Colonic mucosa (tissue), 4 donors: ENCODE data around the gene SLCO6A1. TPM values are rescaled to one million over a fixed set of nuclear protein-coding genes. Genes with fewer than 3 reads are reported as not detected.

Experiments
- DNase-seq: peaks from one replicate; pipeline ENCODE4 v3.0.0-alpha.2; 2020
- H3K27ac ChIP-seq: fragments of 200-600 bp; one replicate; pipeline ENCODE4 v1.8.0; 2021
- H3K27me3 ChIP-seq: fragments of 200-600 bp; one replicate; pipeline ENCODE4 v1.8.0; 2021
- H3K36me3 ChIP-seq: fragments of 200-600 bp; one replicate; pipeline ENCODE4 v1.8.0; 2021
- H3K4me1 ChIP-seq: fragments of 200-600 bp; one replicate; pipeline ENCODE4 v1.8.0; 2021; ENCODE audit warnings: mild to moderate bottlenecking
- H3K4me3 ChIP-seq: fragments of 200-600 bp; one replicate; pipeline ENCODE4 v1.8.0; 2021
- H3K9ac ChIP-seq, 2 donors: one replicate each; pipeline ENCODE4 v1.7.0; 2013; ENCODE audit warnings: control low read depth in 2 of 2, low read depth in 2 of 2, low read length in 2 of 2
- H3K9me3 ChIP-seq: fragments of 200-600 bp; one replicate; pipeline ENCODE4 v1.8.0; 2021
- CTCF ChIP-seq: fragments of 200-600 bp; IDR thresholded peaks from one replicate; pipeline ENCODE4 v1.8.0; 2022; ENCODE audit warnings: antibody characterized with exemption, mild to moderate bottlenecking
- intact Hi-C: fragments of 100-400 bp; cut with DNase I; formaldehyde crosslinking; loops from one replicate; pipeline ENCODE4 v1.14.1; 2022
- total RNA-seq, 2 donors: library from RNA; stranded (reverse); fragmentation: NEBNext Ultra II Directional in 1 of 2; extraction: Animal tissue kit (Norgen Biotek cat#: 25700) in 1 of 2; gene quantifications; one replicate each; pipeline ENCODE4 v1.2.1, GENCODE V29; 2021
- donor health status: healthy.
- donor health status: DM: no; HTN: no; CAD: no.
- donor health status: DM: no; HTN: no; CAD: no.

The SLCO6A1 gene
- total RNA-seq, 2 donors from 2014 or later: not detected

DNA sequence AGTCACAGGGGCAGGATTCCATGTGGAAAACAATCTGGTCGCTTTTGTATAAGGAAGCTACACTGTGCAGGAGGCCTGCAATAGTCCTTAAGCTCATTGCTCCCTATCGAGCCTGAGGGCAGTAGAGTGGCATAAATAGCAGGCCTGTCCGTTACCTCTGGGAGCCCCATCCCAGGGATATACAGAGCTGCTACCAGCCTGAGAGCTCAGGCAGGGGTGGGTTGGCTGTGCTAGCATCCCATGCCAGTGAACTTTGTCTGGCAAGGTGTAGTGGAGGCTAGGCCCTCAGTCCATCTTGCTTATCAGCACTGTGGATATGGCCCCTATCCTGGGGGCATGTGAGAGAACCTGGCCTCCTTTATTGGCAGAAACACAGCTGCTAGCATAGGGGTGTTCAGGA is 47.7 kb downstream of the SLCO6A1 start:
- intact Hi-C loops: no loop called here
- TF ChIP-seq CTCF: no peak
- no peak for DNase-seq
- Histone ChIP-seq H3K27me3 (no peaks in the 10 kb centered on the region), H3K27ac (no peak overlapping the region), H3K9me3 (no peaks in the 10 kb centered on the region), H3K9ac (no peak overlapping the region), H3K4me1 (no peaks in the 10 kb centered on the region), H3K4me3 (no peak overlapping the region), H3K36me3 (no peaks in the 10 kb centered on the region)

- Histone ChIP-seq H3K27me3 (no peaks in the 10 kb centered on the region), H3K9me3 (no peaks in the 10 kb centered on the region), H3K36me3 (no peaks in the 10 kb centered on the region), H3K9ac (no peak overlapping the region), H3K4me3 (no peak overlapping the region), H3K4me1 (no peaks in the 10 kb centered on the region), H3K27ac (no peak overlapping the region)
- intact Hi-C loops: no loop called here
- no peak for TF ChIP-seq CTCF
- DNase-seq: no peak
These were observed 48.3 kb downstream of the SLCO6A1 start for GRCh38 chr5:102450313-102450990.

GRCh38 chr5:102433473-102433872 is 65.3 kb downstream of the SLCO6A1 start:
- no peak for TF ChIP-seq CTCF
- no peak overlapping the region for H3K9ac ChIP-seq
- no peak overlapping the region for H3K27ac ChIP-seq
- intact Hi-C loops: no loop called here
- no peaks in the 10 kb centered on the region for H3K4me1 ChIP-seq
- no peaks in the 10 kb centered on the region for H3K9me3 ChIP-seq
- no peak for DNase-seq
- H3K4me3 ChIP-seq: no peak overlapping the region
- H3K27me3 ChIP-seq: no peaks in the 10 kb centered on the region
- H3K36me3 ChIP-seq: no peaks in the 10 kb centered on the region

GRCh38 chr5:102421647-102422046 is 77.2 kb downstream of the SLCO6A1 start:
- Histone ChIP-seq H3K4me3 (no peak overlapping the region), H3K27me3 (no peaks in the 10 kb centered on the region), H3K4me1 (no peaks in the 10 kb centered on the region), H3K27ac (no peak overlapping the region), H3K9me3 (no peaks in the 10 kb centered on the region), H3K36me3 (no peaks in the 10 kb centered on the region), H3K9ac (no peak overlapping the region)
- intact Hi-C loops: no loop called here
- no peak for DNase-seq
- no peak for TF ChIP-seq CTCF

DNA sequence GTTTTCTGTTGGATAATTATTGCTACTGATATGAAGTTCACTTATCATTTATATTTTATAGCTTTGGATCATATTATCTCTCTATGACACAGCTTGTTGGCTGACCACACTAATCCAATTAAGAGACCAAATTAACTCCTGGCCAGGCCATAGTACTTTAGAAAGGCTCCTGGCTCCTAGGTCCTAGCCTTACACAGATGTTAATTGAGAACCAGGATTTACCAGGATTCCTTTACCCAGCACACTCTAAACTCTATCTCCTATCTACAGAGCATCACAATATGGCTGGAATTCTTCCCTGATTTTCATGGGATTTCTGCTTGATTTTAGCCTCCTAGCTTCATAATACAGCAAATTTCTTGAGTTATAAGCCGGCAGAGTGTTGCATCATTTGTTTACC is 80.3 kb downstream of the SLCO6A1 start:
- Histone ChIP-seq H3K9me3 (no peaks in the 10 kb centered on the region), H3K27ac (no peak overlapping the region), H3K9ac (no peak overlapping the region), H3K4me1 (no peaks in the 10 kb centered on the region), H3K4me3 (no peak overlapping the region), H3K27me3 (no peaks in the 10 kb centered on the region), H3K36me3 (no peaks in the 10 kb centered on the region)
- intact Hi-C loops: no loop called here
- no peak for TF ChIP-seq CTCF
- DNase-seq: no peak
